OCI-LY1 (cell line): Measurements from ENCODE around the gene FAM89B.

ENCODE experiments used
- H2AFZ ChIP-seq: fragments of 200-600 bp; sonication (generic), shearing (Covaris generic); 2 replicates; pipeline ENCODE4 v1.6.0; 2014; ENCODE audit warnings: antibody characterized with exemption, mild to moderate bottlenecking, low read length
- H3F3A ChIP-seq: fragments of 200-600 bp; sonication (generic), shearing (Covaris generic); 2 replicates; pipeline ENCODE4 v1.6.0; 2014; ENCODE audit warnings: mild to moderate bottlenecking, antibody characterized with exemption, low read length, moderate library complexity; ENCODE audit not compliant: insufficient read depth
- H3K27ac ChIP-seq: fragments of 200-600 bp; sonication (generic); 2 replicates; pipeline ENCODE4 v1.5.1; 2014; ENCODE audit warnings: low read length, mixed run types, mild to moderate bottlenecking, low read depth; ENCODE audit not compliant: poor library complexity, severe bottlenecking
- H3K27me3 ChIP-seq: fragments of 200-600 bp; sonication (generic); 2 replicates; pipeline ENCODE4 v1.6.0; 2014; ENCODE audit warnings: antibody characterized with exemption, mild to moderate bottlenecking, low read length, moderate library complexity; ENCODE audit not compliant: insufficient read depth
- H3K36me3 ChIP-seq: fragments of 200-600 bp; sonication (generic); 2 replicates; pipeline ENCODE4 v1.6.1; 2014; ENCODE audit warnings: mild to moderate bottlenecking, antibody characterized with exemption, low read length, moderate library complexity, mixed read lengths; ENCODE audit not compliant: insufficient read depth
- H3K4me1 ChIP-seq: fragments of 200-600 bp; sonication (generic); 2 replicates; pipeline ENCODE4 v1.5.1; 2014; ENCODE audit warnings: mild to moderate bottlenecking, low read length, moderate library complexity; ENCODE audit not compliant: insufficient read depth, severe bottlenecking
- H3K4me2 ChIP-seq: fragments of 200-600 bp; sonication (generic), shearing (Covaris generic); 2 replicates; pipeline ENCODE4 v1.6.1; 2014; ENCODE audit warnings: low read length
- H3K4me3 ChIP-seq: fragments of 200-600 bp; sonication (generic); 2 replicates; pipeline ENCODE4 v1.5.1; 2014; ENCODE audit warnings: low read length, low read depth, mild to moderate bottlenecking, mixed read lengths; ENCODE audit not compliant: poor library complexity, severe bottlenecking
- H3K79me2 ChIP-seq: fragments of 200-600 bp; shearing (Covaris generic); 2 replicates; pipeline ENCODE4 v1.6.1; 2016; ENCODE audit warnings: mixed run types, low read length, mixed read lengths; ENCODE audit not compliant: insufficient read depth
- H3K9ac ChIP-seq: fragments of 200-600 bp; sonication (generic), shearing (Covaris generic); 2 replicates; pipeline ENCODE4 v1.6.1; 2014; ENCODE audit warnings: mild to moderate bottlenecking, low read length, mixed read lengths
- H3K9me2 ChIP-seq: fragments of 200-600 bp; sonication (generic), shearing (Covaris generic); 2 replicates; pipeline ENCODE4 v1.6.1; 2014; ENCODE audit warnings: low read depth, mild to moderate bottlenecking, low read length, mixed read lengths
- H3K9me3 ChIP-seq: fragments of 200-600 bp; shearing (Covaris generic); 2 replicates; pipeline ENCODE4 v1.6.1; 2014; ENCODE audit warnings: low read length, mixed read lengths
- H4K20me1 ChIP-seq: fragments of 200-600 bp; sonication (generic), shearing (Covaris generic); 2 replicates; pipeline ENCODE4 v1.6.0; 2016; ENCODE audit warnings: mild to moderate bottlenecking, low read length; ENCODE audit not compliant: insufficient read depth
- CTCF ChIP-seq: fragments of 200-600 bp; sonication (generic), shearing (Covaris generic); IDR thresholded peaks from 2 replicates; pipeline ENCODE4 v1.5.1; 2017; ENCODE audit warnings: mild to moderate bottlenecking, antibody characterized with exemption, low read length, moderate library complexity, mixed read lengths
- EZH2 ChIP-seq: fragments of 200-600 bp; sonication (generic), shearing (Covaris generic); IDR thresholded peaks from 2 replicates; pipeline ENCODE4 v1.8.0; 2017; ENCODE audit warnings: borderline replicate concordance, mixed run types, mild to moderate bottlenecking, antibody characterized with exemption, low read length, moderate library complexity, mixed read lengths

The FAM89B gene

GRCh38 chr11:65578134-65578533, 5.8 kb downstream of the FAM89B start:
- Histone ChIP-seq H2AFZ (no peak overlapping the region), H3K9me2 (no peaks in the 10 kb centered on the region), H3K4me3 (no peak overlapping the region), H3K27ac (no peak overlapping the region), H3K36me3 (no peaks in the 10 kb centered on the region; the same call in 1 of the 2 replicates), H3K9ac (no peak overlapping the region), H3K79me2 (no peaks in the 10 kb centered on the region), H3F3A (no peaks in the 10 kb centered on the region; the same call in 1 of the 2 replicates), H3K27me3 (peaks cover 5% of the 10 kb centered on the region), H3K4me1 (peaks cover 29% of the 10 kb centered on the region), H3K9me3 (no peaks in the 10 kb centered on the region), H3K4me2 (no peak overlapping the region), H4K20me1 (no peaks in the 10 kb centered on the region)
- TF ChIP-seq EZH2 (no peak), CTCF (no peak)

- no peak overlapping the region for H3K4me2 ChIP-seq
- H3K27me3 ChIP-seq, result peaks cover 5% of the 10 kb centered on the region
- TF ChIP-seq CTCF (no peak), EZH2 (no peak)
- no peak overlapping the region for H3K9ac ChIP-seq
- H4K20me1 ChIP-seq, result no peaks in the 10 kb centered on the region
- H3K36me3 ChIP-seq, result no peaks in the 10 kb centered on the region; the same call in 1 of the 2 replicates
- no peaks in the 10 kb centered on the region; the same call in 1 of the 2 replicates for H3F3A ChIP-seq
- no peaks in the 10 kb centered on the region for H3K79me2 ChIP-seq
- H3K4me3 ChIP-seq, result no peak overlapping the region
- no peak overlapping the region for H3K27ac ChIP-seq
- H3K4me1 ChIP-seq, result peaks cover 24% of the 10 kb centered on the region
- no peaks in the 10 kb centered on the region for H3K9me3 ChIP-seq
- H3K9me2 ChIP-seq, result no peaks in the 10 kb centered on the region
- no peak overlapping the region for H2AFZ ChIP-seq
These were observed 6.3 kb downstream of the FAM89B start for GRCh38 chr11:65578667-65579066.

- Histone ChIP-seq H3K4me2 (no peak overlapping the region), H4K20me1 (no peaks in the 10 kb centered on the region), H3K9me3 (no peaks in the 10 kb centered on the region), H3K36me3 (no peaks in the 10 kb centered on the region), H3F3A (no peaks in the 10 kb centered on the region; the same call in 1 of the 2 replicates), H3K9ac (no peak overlapping the region), H3K4me3 (no peak overlapping the region), H3K27me3 (peaks cover 5% of the 10 kb centered on the region), H3K79me2 (no peaks in the 10 kb centered on the region), H3K27ac (no peak overlapping the region), H3K9me2 (no peaks in the 10 kb centered on the region), H2AFZ (no peak overlapping the region), H3K4me1 (peaks cover 20% of the 10 kb centered on the region)
- no peak for TF ChIP-seq CTCF
- no peak for TF ChIP-seq EZH2
These were observed 7.0 kb downstream of the FAM89B start for GRCh38 chr11:65579291-65579690.
